ENCODE results near the gene WDFY3. TPM values are rescaled to one million over a fixed set of nuclear protein-coding genes. Genes with fewer than 3 reads are reported as not detected.
A peak's percentile ranks its signal among the peaks of the same experiment; 100 is the strongest.

The WDFY3 gene
- total and polyA plus RNA-seq, 12 donors: 4.9 to 68.9 (median 51.1) TPM

GRCh38 chr4:84971319-84971932, 4.9 kb upstream of the WDFY3 start:
- peaks cover 0 to 27% (median 6%) of the 10 kb centered on the region in 9 donors for H3K4me1 ChIP-seq
- H3K4me3 ChIP-seq: no peak overlapping the region
- H3K27me3 ChIP-seq: no peaks in the 10 kb centered on the region
- H3K27ac ChIP-seq: no peak overlapping the region
- WGBS, 2 donors: 7 to 14% methylated on average over 3 of the region's 3 CpGs
- peak; percentile 46 to 80 (median 64) for TF ChIP-seq CTCF (IDR thresholded peaks at IDR 0.05)
- intact Hi-C loops (cut with DNase I): loop anchor here in 8 of 10 donors (1.0 to 10.0 kb wide), 5 partner anchors 219 to 397 kb away; no protein-coding TSS in a partner anchor
- no peaks in the 10 kb centered on the region for H3K9me3 ChIP-seq
- no peak for ATAC-seq
- H3K36me3 ChIP-seq: peaks cover 0 to 3% (median 0%) of the 10 kb centered on the region in 9 donors
- DNase-seq: no peak

DNA sequence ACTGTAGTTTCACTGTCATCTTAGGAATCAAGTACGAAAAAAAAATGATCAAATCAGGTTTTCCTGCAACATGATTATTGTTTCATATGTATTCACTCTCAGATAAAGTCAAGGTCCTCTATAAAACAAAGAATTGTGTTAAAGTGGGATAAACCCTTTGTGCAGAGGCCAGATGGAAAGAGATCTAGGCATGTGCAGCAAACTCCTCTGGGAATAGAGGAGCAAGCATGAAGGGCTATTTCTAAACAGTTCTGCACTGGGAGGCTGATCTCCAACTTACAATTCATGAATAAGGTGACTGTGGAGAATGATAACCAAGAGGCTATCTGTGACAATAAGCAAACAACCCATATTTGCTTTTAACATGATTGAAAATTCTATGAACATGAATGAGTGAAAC, 2.4 kb upstream of the WDFY3 start:
- DNase-seq (no peak), ATAC-seq (no peak)
- Histone ChIP-seq H3K27ac (no peak overlapping the region), H3K27me3 (no peaks in the 10 kb centered on the region), H3K9me3 (no peaks in the 10 kb centered on the region), H3K4me3 (no peak overlapping the region), H3K36me3 (no peaks in the 10 kb centered on the region), H3K4me1 (peaks cover 0 to 43% (median 22%) of the 10 kb centered on the region in 9 donors)
- TF ChIP-seq CTCF (IDR thresholded peaks at IDR 0.05): no peak
- 70 to 71% methylated on average over 1 of the region's 1 CpG for WGBS, 2 donors
- intact Hi-C loops (cut with DNase I): loop anchor here in 3 of 10 donors (5.0 to 10.0 kb wide), 4 partner anchors 114 to 384 kb away; partner anchors contain the start of gene CDS1 (in 1 of the 3)

- Histone ChIP-seq H3K27ac (peak overlapping the region; percentile 72 to 96 (median 92)), H3K4me1 (peaks cover 0 to 49% (median 29%) of the 10 kb centered on the region in 9 donors), H3K36me3 (no peaks in the 10 kb centered on the region), H3K27me3 (no peaks in the 10 kb centered on the region), H3K9me3 (no peaks in the 10 kb centered on the region), H3K4me3 (peak overlapping the region; percentile 66 to 93 (median 84))
- intact Hi-C loops (cut with DNase I): loop anchor here in 3 of 10 donors (5.0 to 10.0 kb wide), 4 partner anchors 112 to 382 kb away; partner anchors contain the start of gene CDS1 (in 1 of the 3)
- WGBS, 2 donors: 2% methylated on average over 7 of the region's 7 CpGs
- DNase-seq: peak in 1 of 2 donors; percentile 16
- no peak for TF ChIP-seq CTCF (IDR thresholded peaks at IDR 0.05)
- ATAC-seq: peak; percentile 33 to 63 (median 55)
Measured at GRCh38 chr4:84967243-84967690, 777 bp upstream of the WDFY3 start.

- ATAC-seq: peak; percentile 15 to 81 (median 31)
- H3K4me1 ChIP-seq: peaks cover 0 to 52% (median 36%) of the 10 kb centered on the region in 9 donors
- peak overlapping the region; percentile 72 to 96 (median 92) for H3K27ac ChIP-seq
- H3K36me3 ChIP-seq: no peaks in the 10 kb centered on the region
- WGBS, 2 donors: 1% methylated on average over 64 to 98 of the region's 98 CpGs
- no peaks in the 10 kb centered on the region for H3K27me3 ChIP-seq
- peak overlapping the region; percentile 66 to 93 (median 84) for H3K4me3 ChIP-seq
- peak in 3 of 9 donors; percentile 18 to 37 (median 20) for TF ChIP-seq CTCF (IDR thresholded peaks at IDR 0.05)
- H3K9me3 ChIP-seq: no peaks in the 10 kb centered on the region
- peak; percentile 26 to 55 for DNase-seq
- intact Hi-C loops (cut with DNase I): loop anchor here in 3 of 10 donors (5.0 to 10.0 kb wide), 4 partner anchors 111 to 381 kb away; partner anchors contain the start of gene CDS1 (in 1 of the 3)
Measured at GRCh38 chr4:84965553-84966381, 723 bp downstream of the WDFY3 start.

Measured in heart right ventricle (tissue), 16 donors.